Measurements from ENCODE around the gene DCAF12. TPM values are rescaled to one million over a fixed set of nuclear protein-coding genes. Genes with fewer than 3 reads are reported as not detected.
"Not testable (repeated sequence)": the region's sequence is repeated elsewhere in the genome, so short reads cannot be mapped to it uniquely, and the experiment has no call there.

DCAF12 gene
- polyA plus RNA-seq, 3 donors from 2014 or later, result 11.3 to 25.0 (median 21.9) TPM

DNA sequence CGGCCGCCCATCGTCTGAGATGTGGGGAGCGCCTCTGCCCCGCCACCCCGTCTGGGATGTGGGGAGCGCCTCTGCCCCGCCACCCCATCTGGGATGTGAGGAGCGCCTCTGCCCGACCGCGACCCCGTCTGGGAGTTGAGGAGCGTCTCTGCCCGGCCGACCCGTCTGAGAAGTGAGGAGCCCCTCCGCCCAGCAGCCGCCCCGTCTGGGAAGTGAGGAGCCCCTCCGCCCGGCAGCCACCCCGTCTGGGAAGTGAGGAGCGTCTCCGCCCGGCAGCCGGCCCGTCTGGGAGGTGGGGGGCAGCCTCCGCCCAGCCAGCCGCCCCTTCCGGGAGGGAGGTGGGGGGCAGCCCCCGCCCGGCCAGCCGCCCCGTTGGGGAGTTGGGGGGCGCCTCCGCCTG, 87.6 kb downstream of the DCAF12 start:
- not testable (repeated sequence) for H3K36me3 Mint-ChIP-seq; H3K27me3 Mint-ChIP-seq (ENCODE audit: low read depth in 3 of 3); DNase-seq; H3K27ac Mint-ChIP-seq; H3K9me3 Mint-ChIP-seq; H3K4me3 Mint-ChIP-seq; H3K4me1 Mint-ChIP-seq

DNA sequence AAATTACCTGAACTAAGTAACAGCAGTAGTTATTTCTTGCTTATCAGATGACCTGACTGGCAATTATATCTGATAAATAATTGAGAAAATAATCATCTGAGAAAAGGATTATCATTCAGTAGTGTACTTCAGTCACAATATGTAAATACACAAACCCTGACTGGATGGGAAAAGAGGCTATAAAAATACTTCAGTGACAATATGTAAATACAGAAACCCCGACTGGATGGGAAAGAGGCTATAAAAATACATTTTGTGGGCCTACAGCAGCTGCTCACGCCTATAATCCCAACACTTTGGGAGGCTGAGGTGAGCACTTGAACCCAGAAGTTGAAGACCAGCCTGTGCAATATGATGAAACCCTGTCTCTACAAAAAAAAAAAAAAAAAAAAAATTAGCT, 88.9 kb downstream of the DCAF12 start:
- no peak overlapping the region for H3K27ac Mint-ChIP-seq
- no peak overlapping the region for H3K4me3 Mint-ChIP-seq
- H3K4me1 Mint-ChIP-seq, result peaks cover 2 to 6% of the 10 kb centered on the region in 2 donors
- H3K9me3 Mint-ChIP-seq, result no peaks in the 10 kb centered on the region
- no peaks in the 10 kb centered on the region for H3K27me3 Mint-ChIP-seq (ENCODE audit: low read depth in 3 of 3)
- no peak for DNase-seq
- H3K36me3 Mint-ChIP-seq, result no peaks in the 10 kb centered on the region

DNA sequence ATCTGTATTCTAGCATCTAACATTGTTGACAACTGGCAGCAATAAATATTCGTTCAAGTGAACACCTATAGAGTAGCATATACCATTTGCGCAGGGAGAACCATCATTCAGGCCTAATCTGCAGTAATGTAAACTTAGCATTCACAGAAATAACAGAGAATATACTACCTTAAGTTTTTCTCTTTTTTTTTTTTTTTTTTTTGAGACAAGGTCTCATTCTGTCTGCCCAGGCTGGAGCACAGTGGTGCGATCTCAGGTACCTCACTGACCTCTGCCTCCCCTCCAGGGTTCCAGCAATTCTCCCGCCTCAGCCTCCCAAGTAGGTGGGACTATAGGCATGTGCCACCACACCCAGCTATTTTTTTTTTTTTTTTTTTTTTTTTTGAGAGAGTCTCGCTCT, 89.9 kb downstream of the DCAF12 start:
- H3K9me3 Mint-ChIP-seq, result no peaks in the 10 kb centered on the region
- peak overlapping the region in 1 of 6 donors; percentile 28 for H3K27ac Mint-ChIP-seq
- H3K27me3 Mint-ChIP-seq (ENCODE audit: low read depth in 3 of 3), result no peaks in the 10 kb centered on the region
- peaks cover 0 to 4% (median 4%) of the 10 kb centered on the region in 3 donors for H3K36me3 Mint-ChIP-seq
- H3K4me3 Mint-ChIP-seq, result no peak overlapping the region
- peaks cover 2 to 10% of the 10 kb centered on the region in 2 donors for H3K4me1 Mint-ChIP-seq
- no peak for DNase-seq

Other genes with a start within 250 kb of the DCAF12 start
- gene UBAP2, start 77.8 kb downstream of the DCAF12 start, polyA plus RNA-seq, result 10 to 100 TPM in 1 of 3 donors, 1 to 10 TPM in 1, not detected in 1; 5.8 to 15.0 TPM
- gene UBAP1, start 52.3 kb upstream of the DCAF12 start, polyA plus RNA-seq, result 10 to 100 TPM; 37.8 to 44.7 (median 43.5) TPM
- gene KIF24, start 202.6 kb upstream of the DCAF12 start, polyA plus RNA-seq, result under 1 TPM in 1 of 3 donors, not detected in 2; 0.25 TPM
- gene NUDT2, start 202.9 kb upstream of the DCAF12 start, polyA plus RNA-seq, result 10 to 100 TPM; 24.3 to 35.4 (median 27.6) TPM

All from immature natural killer cell (primary cell).